Bone marrow (tissue), 2 donors: ENCODE results near the gene TTC17.
"Not testable (repeated sequence)": the region's sequence is repeated elsewhere in the genome, so short reads cannot be mapped to it uniquely, and the experiment has no call there.

ENCODE experiments used
- DNase-seq, 2 donors: peaks; one replicate each; lab custom pipeline; 2025; lab: John Stamatoyannopoulos, UW

Gene TTC17

GRCh38 chr11:43358801-43359421 lies at the start of gene TTC17:
TSS of gene TTC17 (plus strand) at chr11:43358920. CDS start at chr11:43358955, 35 bp downstream.
- peak; percentile 84 for DNase-seq

DNA sequence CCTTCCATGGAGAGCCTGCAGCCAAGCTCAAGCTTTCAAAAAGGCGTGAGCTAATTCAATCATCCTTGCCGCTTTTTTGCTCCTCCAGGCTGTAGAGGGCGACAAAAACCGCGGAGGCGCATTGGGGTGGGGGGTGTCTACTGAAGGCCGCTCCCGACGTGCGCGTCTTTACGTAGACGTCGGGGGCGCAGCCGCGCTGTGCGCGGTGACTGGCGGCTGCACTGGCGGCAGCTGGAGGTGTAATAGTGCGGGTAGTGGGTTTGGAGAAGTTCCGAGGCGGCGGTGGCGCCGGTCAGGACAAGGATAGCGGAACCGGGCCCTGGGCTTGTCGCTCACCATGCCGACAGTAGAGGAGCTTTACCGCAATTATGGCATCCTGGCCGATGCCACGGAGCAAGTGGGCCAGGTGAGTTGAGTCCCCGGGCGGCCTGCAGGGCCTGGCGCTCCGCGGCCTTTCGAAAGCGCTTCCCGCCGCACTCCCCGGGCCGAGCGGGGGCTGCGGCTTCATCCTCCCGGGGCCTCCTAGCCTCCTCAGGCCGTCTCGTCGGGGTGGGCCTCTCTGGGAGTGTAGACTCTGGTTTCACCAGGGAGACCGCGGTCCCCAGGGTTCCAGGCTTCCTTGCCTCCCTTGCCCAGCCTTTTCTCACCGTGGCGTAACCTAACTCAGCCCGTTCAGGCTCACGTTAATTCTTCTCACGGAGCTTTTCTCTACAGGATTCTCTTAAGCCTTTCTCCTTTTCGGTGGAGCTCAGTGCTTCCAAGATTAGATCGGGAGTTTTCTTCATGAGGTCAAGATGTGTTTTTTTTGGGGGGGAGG lies 46.7 kb upstream of the TTC17 start, which contains the start of gene API5:
Gene API5 (plus strand): TSS at position 206 of the 817 bp plus-strand sequence. CDS start 132 bp downstream, at position 338.
- peak; percentile 78 to 93 for DNase-seq

DNA sequence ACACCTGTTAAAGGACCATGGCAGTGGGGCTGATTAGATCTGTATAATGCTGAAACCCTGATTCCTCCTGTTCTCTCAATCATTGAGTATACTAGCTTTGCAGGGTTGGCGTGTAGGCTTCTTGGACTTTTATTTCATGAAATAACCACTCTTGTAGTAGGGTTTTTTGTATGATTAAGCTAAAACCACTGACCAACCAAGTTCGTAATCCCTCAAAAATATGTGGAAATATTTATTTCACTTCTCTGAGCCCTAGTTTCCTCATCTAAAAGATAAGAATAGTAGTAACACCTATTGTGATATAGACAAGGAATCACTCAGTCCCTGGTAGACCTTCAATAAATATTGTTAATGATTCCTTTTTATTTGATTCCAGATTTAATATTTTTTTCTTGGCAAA lies 42.8 kb upstream of the TTC17 start:
- DNase-seq, result no peak

DNA sequence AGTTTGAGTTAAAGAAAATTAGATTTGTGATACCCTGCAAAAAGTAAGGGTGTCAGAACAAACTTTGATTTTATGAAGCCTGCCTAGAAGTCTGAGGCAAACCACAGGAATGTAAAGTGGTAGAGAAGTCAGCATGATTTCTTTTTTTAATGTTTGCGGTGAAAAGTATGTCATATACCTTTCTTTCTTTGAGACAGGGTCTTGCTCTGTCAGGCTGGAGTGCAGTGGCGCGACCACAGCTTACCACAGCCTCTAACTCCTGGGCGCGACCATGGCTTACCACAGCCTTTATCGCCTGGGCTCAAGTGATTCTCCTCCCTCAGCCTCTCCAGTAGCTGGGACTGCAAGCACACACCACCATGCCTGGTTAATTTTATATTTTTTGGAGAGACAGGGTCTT lies 42.3 kb upstream of the TTC17 start:
- DNase-seq, result no peak

- no peak for DNase-seq
Observed at GRCh38 chr11:43327987-43328386, 30.7 kb upstream of the TTC17 start.

DNA sequence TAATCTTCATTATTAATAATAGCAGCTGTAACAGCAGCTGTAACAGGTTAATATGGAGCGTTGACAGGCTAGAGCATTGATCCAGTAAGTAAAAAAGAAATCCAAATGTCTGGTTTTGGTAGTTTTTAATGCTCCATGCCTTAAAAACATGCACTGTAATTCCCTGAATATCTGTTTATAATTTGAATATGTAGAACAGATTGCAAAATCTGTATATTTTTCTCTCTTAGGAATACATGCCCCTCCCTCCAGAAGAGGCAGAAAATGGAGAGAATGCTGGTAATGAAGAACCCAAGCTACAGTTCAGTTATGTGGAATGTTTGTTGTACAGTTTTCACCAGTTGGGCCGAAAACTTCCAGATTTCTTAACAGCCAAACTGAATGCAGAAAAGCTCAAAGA lies 30.2 kb upstream of the TTC17 start:
- no peak for DNase-seq

DNA sequence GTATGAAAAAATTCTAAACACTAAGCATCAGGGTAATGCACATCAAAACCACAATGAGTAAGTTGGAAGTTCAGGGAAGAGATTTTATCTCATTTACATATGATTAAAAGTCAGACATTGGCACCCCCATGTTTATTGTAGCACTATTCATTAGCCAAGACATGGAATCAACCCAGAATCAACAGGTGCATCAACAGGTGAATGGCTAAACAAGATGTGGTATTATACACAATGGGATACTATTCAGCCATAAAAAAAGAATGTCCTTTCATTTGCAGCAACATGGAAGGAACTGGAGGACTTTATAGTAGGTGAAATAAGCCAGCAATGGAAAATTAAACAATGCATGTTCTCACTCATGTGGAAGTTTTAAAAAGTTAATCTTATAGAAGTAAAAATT lies 17.6 kb upstream of the TTC17 start:
- no peak for DNase-seq

DNA sequence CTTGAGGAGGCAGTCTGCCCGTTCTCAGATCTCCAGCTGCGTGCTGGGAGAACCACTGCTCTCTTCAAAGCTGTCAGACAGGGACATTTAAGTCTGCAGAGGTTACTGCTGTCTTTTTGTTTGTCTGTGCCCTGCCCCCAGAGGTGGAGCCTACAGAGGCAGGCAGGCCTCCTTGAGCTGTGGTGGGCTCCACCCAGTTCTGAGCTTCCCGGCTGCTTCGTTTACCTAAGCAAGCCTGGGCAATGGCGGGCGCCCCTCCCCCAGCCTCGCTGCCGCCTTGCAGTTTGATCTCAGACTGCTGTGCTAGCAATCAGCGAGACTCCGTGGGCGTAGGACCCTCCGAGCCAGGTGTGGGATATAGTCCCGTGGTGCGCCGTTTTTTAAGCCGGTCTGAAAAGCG lies 7.3 kb upstream of the TTC17 start:
- DNase-seq, result not testable (repeated sequence)

GRCh38 chr11:43354311-43354710 lies 4.4 kb upstream of the TTC17 start:
- DNase-seq, result no peak

DNA sequence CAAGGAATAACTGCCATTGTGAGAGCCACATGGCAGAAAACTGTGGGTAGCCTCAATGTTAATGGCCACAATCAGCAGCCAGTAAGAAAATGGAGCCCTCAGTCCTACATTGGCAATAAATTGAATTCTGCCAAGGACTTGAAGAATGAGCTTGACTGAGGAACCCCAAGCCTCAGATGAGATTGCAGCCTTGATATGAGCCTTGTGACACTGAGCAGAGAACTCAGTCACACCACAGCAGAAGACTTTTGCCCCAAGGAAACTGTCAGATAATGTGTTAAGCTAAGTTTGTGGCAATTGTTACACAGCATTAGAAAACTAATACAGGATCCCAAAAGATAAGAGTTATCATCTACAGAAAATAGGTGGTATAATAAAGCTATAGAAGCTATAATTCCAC lies 2.4 kb upstream of the TTC17 start:
- DNase-seq, result no peak

DNA sequence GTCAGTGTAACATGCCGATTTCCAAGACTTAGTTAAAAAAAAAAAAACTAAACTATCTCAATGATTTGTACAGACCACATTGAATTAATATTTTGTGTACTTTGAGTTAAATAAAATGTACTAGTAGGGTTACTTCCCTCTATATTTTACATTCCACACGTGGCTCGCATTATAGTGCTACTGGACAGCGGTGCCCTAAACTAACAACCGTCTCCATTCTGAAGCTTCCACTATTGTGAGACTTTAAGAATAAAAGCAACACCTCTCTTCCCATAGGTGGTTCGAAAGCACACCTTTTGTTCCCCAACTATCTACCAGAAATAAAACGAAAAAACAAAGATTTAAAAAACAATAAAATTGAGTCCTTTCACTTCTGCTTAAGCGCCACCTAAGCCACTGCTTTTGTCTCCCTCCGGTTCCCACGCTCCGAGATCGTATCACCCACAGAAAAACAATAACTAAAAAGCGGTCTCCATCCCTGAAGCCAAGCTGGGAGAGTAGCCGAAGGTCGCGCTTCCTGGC lies 380 bp upstream of the TTC17 start:
- DNase-seq, result no peak

DNA sequence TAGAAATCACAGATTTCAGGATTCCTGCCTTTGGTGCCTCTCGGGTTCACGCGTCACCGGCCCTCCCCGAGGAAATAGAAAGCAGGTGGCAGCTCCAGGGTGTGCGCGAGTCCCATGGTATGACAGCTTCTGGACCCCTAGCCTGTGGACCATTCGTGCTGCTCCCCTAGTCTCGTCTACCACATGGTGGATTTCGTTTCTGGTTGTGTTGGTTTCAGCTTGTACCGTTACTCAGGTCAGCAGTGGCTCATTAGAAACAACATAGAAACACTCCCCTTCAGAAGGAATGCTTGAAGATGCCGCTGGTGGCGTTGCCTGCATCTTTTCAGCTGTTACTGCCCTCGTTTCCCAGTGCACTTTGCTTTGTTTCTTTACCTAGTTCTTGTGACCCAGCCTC lies 700 bp downstream of the TTC17 start:
- peak in 1 of 2 donors; percentile 29 for DNase-seq

DNA sequence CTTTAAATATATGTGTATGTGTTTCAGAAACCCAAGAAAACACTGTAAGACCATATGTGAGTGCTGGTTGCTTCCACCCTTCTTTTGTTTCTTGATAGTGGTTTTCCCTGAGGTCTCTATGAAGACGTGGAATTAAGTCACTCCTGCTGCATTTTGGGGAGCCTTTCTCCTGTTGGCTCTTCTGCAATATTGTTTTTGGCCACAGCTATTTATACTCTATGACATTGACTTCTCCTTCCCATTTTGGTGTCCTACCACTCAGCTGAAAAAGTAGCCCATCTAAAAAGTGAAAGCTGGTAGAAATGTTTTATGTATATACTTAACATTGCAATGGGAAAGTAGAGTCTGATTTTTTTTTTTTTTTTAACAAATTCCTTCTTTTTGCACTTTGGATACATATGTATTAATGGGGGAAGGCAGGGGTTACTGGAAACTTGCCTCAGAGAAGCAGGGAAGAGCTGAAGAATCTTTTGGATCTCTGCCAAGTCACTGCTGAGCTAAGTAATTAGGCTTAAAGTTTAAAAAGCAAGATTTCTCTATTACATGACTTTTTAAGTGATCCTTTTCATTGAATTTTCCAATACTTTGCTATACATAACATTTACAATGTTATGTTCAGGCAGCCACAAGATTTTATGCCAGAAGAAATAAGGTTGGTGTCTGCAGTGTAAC lies 1.8 kb downstream of the TTC17 start:
- DNase-seq, result no peak

- DNase-seq, result no peak
Observed at GRCh38 chr11:43366677-43367076, 8.0 kb downstream of the TTC17 start.

- DNase-seq, result no peak
Observed at GRCh38 chr11:43367382-43368178, 8.9 kb downstream of the TTC17 start.

DNA sequence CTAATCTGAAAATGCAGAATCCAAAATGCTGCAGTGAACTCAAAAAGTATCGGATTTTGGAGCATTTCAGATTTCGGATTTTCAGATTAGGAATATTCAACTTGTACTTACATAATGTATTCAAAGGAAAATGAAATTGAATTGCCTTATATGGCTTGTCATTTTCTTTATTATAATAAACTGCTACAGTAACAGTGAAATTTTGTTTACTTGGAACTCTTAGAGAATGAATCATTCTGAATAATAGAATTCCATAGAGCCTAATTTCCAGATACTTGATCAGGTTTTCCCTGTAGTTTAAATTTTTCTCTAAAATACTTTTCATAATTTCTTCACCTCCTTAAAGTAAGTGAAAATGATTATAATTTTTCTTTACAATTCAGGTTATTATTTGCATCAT lies 17.3 kb downstream of the TTC17 start:
- no peak for DNase-seq

- no peak for DNase-seq
Observed at GRCh38 chr11:43376594-43376993, 17.9 kb downstream of the TTC17 start.

DNA sequence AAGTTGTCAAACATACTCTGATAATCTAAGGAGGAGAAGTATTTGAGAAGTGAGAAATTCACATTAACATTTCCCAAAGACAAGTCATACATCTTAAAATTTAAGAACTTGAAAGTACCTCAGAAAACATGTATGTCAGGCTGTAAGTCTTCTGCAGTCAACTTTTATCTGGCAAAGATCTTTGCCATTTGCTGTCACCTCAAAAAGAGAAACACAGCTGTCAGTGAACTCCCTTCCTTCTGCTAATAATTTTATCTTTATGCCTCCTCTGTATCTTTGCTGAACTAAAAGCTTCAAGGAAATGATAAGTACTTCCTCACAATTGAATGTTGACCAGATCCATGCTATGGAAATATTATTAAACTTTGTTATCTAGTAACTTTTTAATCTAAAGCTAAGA lies 18.7 kb downstream of the TTC17 start:
- DNase-seq, result peak in 1 of 2 donors; percentile 13

DNA sequence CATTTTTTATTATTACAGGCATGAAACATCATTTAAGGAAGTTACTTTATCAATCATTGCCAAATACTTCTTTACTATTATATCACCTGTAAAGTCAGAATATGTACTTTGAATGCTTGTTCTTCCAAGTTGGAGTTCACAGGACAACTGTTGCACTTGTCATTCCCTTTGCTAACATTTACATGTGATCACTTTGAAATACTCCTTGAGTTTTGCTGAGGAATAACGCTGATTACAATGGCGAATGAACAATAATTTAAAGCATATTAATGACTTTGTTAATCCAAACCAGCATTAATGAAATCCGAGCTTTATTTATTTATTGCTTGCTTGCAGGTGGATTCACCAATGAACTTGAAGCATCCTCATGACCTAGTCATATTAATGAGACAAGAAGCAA lies 20.2 kb downstream of the TTC17 start:
- DNase-seq, result no peak

DNA sequence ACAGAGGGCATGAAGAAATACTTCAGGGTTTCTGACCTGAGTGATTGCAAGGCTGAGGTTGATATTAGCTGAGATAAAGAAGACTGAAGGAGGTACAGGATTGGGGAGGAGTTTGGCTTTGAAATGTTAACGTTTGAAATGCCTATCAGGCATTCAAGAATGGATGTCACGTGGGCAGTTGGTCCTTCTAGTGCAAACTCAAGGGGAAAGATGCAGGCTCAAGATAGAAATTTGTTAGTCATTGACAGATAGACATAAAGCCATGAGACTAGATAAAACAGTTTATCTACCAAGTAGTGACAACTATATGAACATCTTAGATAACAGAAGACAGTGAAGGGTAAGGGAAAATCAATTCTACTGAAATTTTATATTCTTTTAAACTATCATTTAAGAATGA lies 23.1 kb downstream of the TTC17 start:
- DNase-seq, result no peak

DNA sequence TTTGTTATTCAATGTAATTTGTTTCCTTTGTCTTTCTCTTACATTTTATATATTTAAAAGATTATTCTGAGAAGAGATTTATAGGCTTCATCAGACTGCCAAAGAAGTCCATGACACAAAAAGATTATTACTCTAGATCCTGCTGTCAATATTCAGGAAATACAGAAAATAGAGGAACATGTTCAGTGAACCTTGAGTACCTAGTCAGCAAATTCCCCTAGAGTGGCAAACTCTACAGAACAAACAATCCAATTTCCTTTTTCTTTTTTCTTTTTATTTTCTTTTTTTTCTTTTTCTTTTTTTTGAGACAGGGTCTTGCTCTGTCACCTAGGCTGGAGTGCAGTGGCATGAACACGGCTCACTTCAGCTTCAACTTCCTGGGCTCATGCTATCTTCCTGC lies 23.9 kb downstream of the TTC17 start:
- no peak for DNase-seq

DNA sequence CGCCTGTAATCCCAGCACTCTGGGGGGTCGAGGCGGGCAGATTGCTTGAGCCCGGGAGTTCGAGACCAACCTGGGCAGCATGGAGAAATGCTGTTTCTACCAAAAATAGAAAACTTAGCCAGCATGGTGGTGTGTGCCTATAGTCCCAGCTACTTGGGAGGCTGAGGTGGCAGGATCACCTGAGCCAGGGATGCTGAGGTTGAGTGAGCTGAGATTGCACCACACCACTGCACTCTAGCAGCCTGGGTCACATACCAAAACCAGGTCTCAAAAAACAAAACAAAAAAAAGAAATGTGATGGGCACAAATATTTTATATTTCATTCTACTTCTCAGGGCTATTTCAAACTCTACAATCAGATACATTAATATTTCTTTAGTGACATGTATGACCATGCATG lies 25.7 kb downstream of the TTC17 start:
- no peak for DNase-seq
